Measurements from ENCODE around the gene AIFM3.

- TF ChIP-seq EP300 (IDR thresholded peaks at IDR 0.05) (no peak), CTCF (IDR thresholded peaks at IDR 0.05) (no peak), POLR2A (IDR thresholded peaks at IDR 0.05) (no peak), POLR2AphosphoS5 (IDR thresholded peaks at IDR 0.05) (no peak)
Measured at GRCh38 chr22:20965888-20966855, 883 bp upstream of the AIFM3 start.
